Placental epithelial cell (primary cell): ENCODE measurements around the gene OR4C16. TPM values are rescaled to one million over a fixed set of nuclear protein-coding genes. Genes with fewer than 3 reads are reported as not detected.

Source experiments
- total RNA-seq: library from RNA; depleted of rRNA; stranded (reverse); fragments of >200 nt; gene quantifications from 2 replicates; pipeline ENCODE4 v1.2.3, GENCODE V29; 2012

OR4C16 gene, protein sequence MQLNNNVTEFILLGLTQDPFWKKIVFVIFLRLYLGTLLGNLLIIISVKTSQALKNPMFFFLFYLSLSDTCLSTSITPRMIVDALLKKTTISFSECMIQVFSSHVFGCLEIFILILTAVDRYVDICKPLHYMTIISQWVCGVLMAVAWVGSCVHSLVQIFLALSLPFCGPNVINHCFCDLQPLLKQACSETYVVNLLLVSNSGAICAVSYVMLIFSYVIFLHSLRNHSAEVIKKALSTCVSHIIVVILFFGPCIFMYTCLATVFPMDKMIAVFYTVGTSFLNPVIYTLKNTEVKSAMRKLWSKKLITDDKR
- total RNA-seq, result not detected in 2 replicates

DNA sequence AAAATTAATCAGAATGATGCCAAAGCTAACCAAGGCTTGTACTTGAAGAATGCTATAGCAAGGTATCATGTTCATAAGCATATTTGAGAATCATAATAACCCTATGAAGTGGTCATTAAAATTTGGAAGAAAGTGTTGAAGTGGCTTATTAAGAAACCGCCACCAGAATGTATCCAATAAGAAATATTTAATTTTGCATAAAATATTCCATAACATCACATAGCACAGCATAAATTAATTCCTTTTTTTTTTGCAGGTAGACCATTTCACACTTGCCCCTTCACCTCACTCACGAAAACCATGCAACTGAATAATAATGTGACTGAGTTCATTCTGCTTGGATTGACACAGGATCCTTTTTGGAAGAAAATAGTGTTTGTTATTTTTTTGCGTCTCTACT, at the start of gene OR4C16:
Gene OR4C16 (plus strand): TSS at position 301 of the 400 bp plus-strand sequence. CDS start 0 bp downstream, at position 301.

DNA sequence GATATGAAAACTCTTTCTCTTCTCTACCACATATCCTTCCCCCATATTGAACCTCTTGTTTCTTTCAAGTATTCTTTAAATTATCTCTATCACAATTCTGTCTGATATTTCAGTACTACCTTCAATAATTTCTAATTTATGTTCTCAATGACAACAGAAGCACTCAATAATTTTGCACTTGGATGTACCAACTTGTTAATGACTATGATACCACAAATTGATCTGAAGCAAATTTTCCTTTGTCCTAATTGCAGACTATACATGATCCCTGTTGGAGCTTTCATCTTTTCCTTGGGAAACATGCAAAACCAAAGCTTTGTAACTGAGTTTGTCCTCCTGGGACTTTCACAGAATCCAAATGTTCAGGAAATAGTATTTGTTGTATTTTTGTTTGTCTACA, 17.8 kb upstream of the OR4C16 start, which contains the start of gene OR4C15:
Gene OR4C15 (plus strand): TSS at position 301 of the 400 bp plus-strand sequence. CDS start 0 bp downstream, at position 301.

DNA sequence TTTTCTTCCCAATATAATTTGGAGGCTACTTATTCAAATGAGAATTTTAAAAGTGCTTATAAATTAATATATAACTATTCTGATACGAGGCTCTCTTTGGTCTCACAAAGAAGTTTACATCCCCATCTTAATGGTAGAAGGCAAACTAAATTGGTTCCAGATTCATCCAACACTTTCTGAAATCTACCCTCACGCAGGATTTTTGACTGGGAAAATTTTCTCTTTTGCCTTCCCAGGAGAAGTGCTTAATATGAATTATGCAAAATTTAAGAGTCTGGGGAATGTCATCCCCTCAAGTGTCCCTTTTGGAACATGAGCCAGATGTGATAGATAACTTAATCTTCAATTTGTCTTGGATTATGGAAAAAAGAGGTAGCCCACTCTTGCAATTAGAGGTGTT, 35.6 kb downstream of the OR4C16 start, which contains the start of gene OR4C11:
Gene OR4C11 (minus strand): TSS at position 101 of the 400 bp plus-strand sequence. CDS start 3,272 bp downstream, outside the sequence.

Other genes with a start within 250 kb of the OR4C16 start
- not detected in 2 replicates for gene OR4A16, start 228.9 kb upstream of the OR4C16 start, total RNA-seq
- gene OR4A15, start 204.2 kb upstream of the OR4C16 start, total RNA-seq, result not detected in 2 replicates
- not detected in 2 replicates for gene OR4C15, start 17.7 kb upstream of the OR4C16 start, total RNA-seq
- gene OR4C11, start 35.5 kb downstream of the OR4C16 start, total RNA-seq, result not detected in 2 replicates
- gene OR4P4, start 63.0 kb downstream of the OR4C16 start, total RNA-seq, result not detected in 2 replicates
- gene OR4S2, start 76.2 kb downstream of the OR4C16 start, total RNA-seq, result not detected in 2 replicates
- gene OR4C6, start 90.1 kb downstream of the OR4C16 start, total RNA-seq, result not detected in 2 replicates
- not detected in 2 replicates for gene OR5D13, start 201.3 kb downstream of the OR4C16 start, total RNA-seq
- gene OR5D14, start 223.4 kb downstream of the OR4C16 start, total RNA-seq, result not detected in 2 replicates
- gene OR5L1, start 239.2 kb downstream of the OR4C16 start, total RNA-seq, result not detected in 2 replicates
- not detected in 2 replicates for gene OR5D18, start 247.5 kb downstream of the OR4C16 start, total RNA-seq